Glutamatergic neuron (in vitro differentiated cells): ENCODE results near the gene PEX11B. TPM values are rescaled to one million over a fixed set of nuclear protein-coding genes. Genes with fewer than 3 reads are reported as not detected.

Experiments
- DNase-seq: peaks from one replicate; pipeline ENCODE4 v3.0.0; 2022
- H3K27ac Mint-ChIP-seq: one replicate; pipeline ENCODE4 v1.8.0; 2020; ENCODE audit warnings: mild to moderate bottlenecking, mixed read lengths, inconsistent platforms; ENCODE audit not compliant: unreplicated experiment
- H3K27me3 Mint-ChIP-seq: one replicate; pipeline ENCODE4 v1.8.0; 2020; ENCODE audit warnings: mild to moderate bottlenecking, moderate library complexity, mixed read lengths, inconsistent platforms; ENCODE audit not compliant: unreplicated experiment
- H3K36me3 Mint-ChIP-seq: one replicate; pipeline ENCODE4 v1.8.0; 2020; ENCODE audit warnings: mild to moderate bottlenecking, mixed read lengths, inconsistent platforms; ENCODE audit not compliant: unreplicated experiment
- H3K4me1 Mint-ChIP-seq: one replicate; pipeline ENCODE4 v1.8.0; 2020; ENCODE audit warnings: mild to moderate bottlenecking, low read depth, mixed read lengths, inconsistent platforms; ENCODE audit not compliant: unreplicated experiment
- H3K4me3 Mint-ChIP-seq: one replicate; pipeline ENCODE4 v1.8.0; 2020; ENCODE audit warnings: mild to moderate bottlenecking, mixed read lengths, inconsistent platforms; ENCODE audit not compliant: unreplicated experiment
- H3K9me3 Mint-ChIP-seq: one replicate; pipeline ENCODE4 v1.8.0; 2020; ENCODE audit warnings: mild to moderate bottlenecking, moderate library complexity, mixed read lengths, inconsistent platforms; ENCODE audit not compliant: unreplicated experiment
- CTCF ChIP-seq: fragments of 200-600 bp; sonication (generic); IDR thresholded peaks from one replicate; pipeline ENCODE4 v1.5.0; 2021; ENCODE audit not compliant: partially characterized antibody, unreplicated experiment
- total RNA-seq: library from RNA; stranded (reverse); fragmentation: NEBNext Ultra II Directional; extraction: Animal tissue kit (Norgen Biotek cat#: 25700); gene quantifications from one replicate; pipeline ENCODE4 v1.2.1, GENCODE V29; 2021; ENCODE audit not compliant: unreplicated experiment

Gene PEX11B
- total RNA-seq, 1 donor from 2014 or later = 24.7 TPM

- peak; percentile 94 for DNase-seq
- no peaks in the 10 kb centered on the region for H3K9me3 Mint-ChIP-seq
- H3K36me3 Mint-ChIP-seq = no peaks in the 10 kb centered on the region
- H3K27me3 Mint-ChIP-seq = peaks cover 6% of the 10 kb centered on the region
- peak overlapping the region; percentile 79 for H3K27ac Mint-ChIP-seq
- peaks cover 4% of the 10 kb centered on the region for H3K4me1 Mint-ChIP-seq
- TF ChIP-seq CTCF = peak; percentile 88
- H3K4me3 Mint-ChIP-seq = no peak overlapping the region
These were observed 26.7 kb downstream of the PEX11B start for GRCh38 chr1:145891587-145892485.

- TF ChIP-seq CTCF = no peak
- no peak overlapping the region for H3K27ac Mint-ChIP-seq
- H3K4me1 Mint-ChIP-seq = peaks cover 4% of the 10 kb centered on the region
These were observed 27.4 kb downstream of the PEX11B start for GRCh38 chr1:145891143-145891542.

GRCh38 chr1:145889722-145890121 is 28.8 kb downstream of the PEX11B start:
- DNase-seq = no peak
- no peak overlapping the region for H3K27ac Mint-ChIP-seq

More at GRCh38 chr1:145891143-145891542, 27.4 kb downstream of the PEX11B start:
- Mint-ChIP-seq H3K9me3 (no peaks in the 10 kb centered on the region), H3K27me3 (peaks cover 6% of the 10 kb centered on the region), H3K36me3 (no peaks in the 10 kb centered on the region), H3K4me3 (no peak overlapping the region)
- DNase-seq = no peak

GRCh38 chr1:145887631-145888030 is 30.9 kb downstream of the PEX11B start:
- DNase-seq = no peak
- Mint-ChIP-seq H3K27me3 (peaks cover 16% of the 10 kb centered on the region), H3K36me3 (no peaks in the 10 kb centered on the region), H3K4me3 (no peak overlapping the region), H3K4me1 (peaks cover 13% of the 10 kb centered on the region), H3K9me3 (no peaks in the 10 kb centered on the region), H3K27ac (no peak overlapping the region)
- no peak for TF ChIP-seq CTCF

More at GRCh38 chr1:145889722-145890121, 28.8 kb downstream of the PEX11B start:
- Mint-ChIP-seq H3K36me3 (no peaks in the 10 kb centered on the region), H3K4me1 (peaks cover 11% of the 10 kb centered on the region), H3K4me3 (no peak overlapping the region), H3K9me3 (no peaks in the 10 kb centered on the region), H3K27me3 (peaks cover 12% of the 10 kb centered on the region)
- no peak for TF ChIP-seq CTCF

GRCh38 chr1:145886816-145887215 is 31.7 kb downstream of the PEX11B start:
- H3K4me3 Mint-ChIP-seq = peak overlapping the region; percentile 88

More at GRCh38 chr1:145886816-145887215, 31.7 kb downstream of the PEX11B start:
- Mint-ChIP-seq H3K36me3 (no peaks in the 10 kb centered on the region), H3K27me3 (peaks cover 13% of the 10 kb centered on the region), H3K27ac (no peak overlapping the region), H3K4me1 (peaks cover 9% of the 10 kb centered on the region), H3K9me3 (no peaks in the 10 kb centered on the region)
- DNase-seq = no peak
- no peak for TF ChIP-seq CTCF
